Loucy (cell line): ENCODE results near the gene SDK1.

Experiments used
- H2AFZ ChIP-seq: fragments of 200-600 bp; sonication (generic); 2 replicates; pipeline ENCODE4 v1.6.0; 2016; ENCODE audit warnings: antibody characterized with exemption, mild to moderate bottlenecking, low read length, moderate library complexity
- H3F3A ChIP-seq: fragments of 200-600 bp; 2 replicates; pipeline ENCODE4 v1.6.0; 2016; ENCODE audit warnings: antibody characterized with exemption, low read depth, mild to moderate bottlenecking
- H3K27me3 ChIP-seq: fragments of 200-600 bp; sonication (generic); 2 replicates; pipeline ENCODE4 v1.6.1; 2014; ENCODE audit warnings: low read length, mild to moderate bottlenecking; ENCODE audit not compliant: insufficient read depth, poor library complexity, severe bottlenecking
- H3K36me3 ChIP-seq: fragments of 200-600 bp; sonication (generic); 2 replicates; pipeline ENCODE4 v1.6.1; 2016; ENCODE audit warnings: low read length; ENCODE audit not compliant: insufficient read depth
- H3K4me1 ChIP-seq: fragments of 200-600 bp; sonication (generic); 2 replicates; pipeline ENCODE4 v1.5.1; 2014; ENCODE audit warnings: low read length, mild to moderate bottlenecking; ENCODE audit not compliant: insufficient read depth, poor library complexity, severe bottlenecking
- H3K4me2 ChIP-seq: fragments of 200-600 bp; sonication (generic); 2 replicates; pipeline ENCODE4 v1.6.0; 2014; ENCODE audit warnings: antibody characterized with exemption, low read length, low read depth, mild to moderate bottlenecking; ENCODE audit not compliant: poor library complexity, severe bottlenecking
- H3K4me3 ChIP-seq: fragments of 200-600 bp; sonication (generic); 2 replicates; pipeline ENCODE4 v1.5.1; 2014; ENCODE audit warnings: low read length, mild to moderate bottlenecking, mixed read lengths; ENCODE audit not compliant: poor library complexity, severe bottlenecking
- H3K79me2 ChIP-seq: fragments of 200-600 bp; sonication (generic); 2 replicates; pipeline ENCODE4 v1.6.1; 2014; ENCODE audit warnings: low read length; ENCODE audit not compliant: insufficient read depth
- H3K9ac ChIP-seq: fragments of 200-600 bp; sonication (generic); 2 replicates; pipeline ENCODE4 v1.6.0; 2014; ENCODE audit warnings: mild to moderate bottlenecking, low read depth, low read length, moderate library complexity; ENCODE audit not compliant: poor library complexity, severe bottlenecking
- H3K9me2 ChIP-seq: fragments of 200-600 bp; sonication (generic); replicated peaks from 2 replicates; pipeline ENCODE4 v1.6.1; 2016; ENCODE audit warnings: low read depth, low read length, mixed read lengths
- H3K9me3 ChIP-seq: fragments of 200-600 bp; sonication (generic); 2 replicates; pipeline ENCODE4 v1.6.1; 2014; ENCODE audit warnings: mild to moderate bottlenecking, antibody characterized with exemption, low read length, low read depth; ENCODE audit not compliant: insufficient read depth
- H4K20me1 ChIP-seq: fragments of 200-600 bp; sonication (generic); 2 replicates; pipeline ENCODE4 v1.6.0; 2014; ENCODE audit warnings: antibody characterized with exemption, low read length, mild to moderate bottlenecking; ENCODE audit not compliant: insufficient read depth, poor library complexity, severe bottlenecking
- EZH2phosphoT487 ChIP-seq: fragments of 200-600 bp; IDR thresholded peaks from 2 replicates; pipeline ENCODE4 v1.6.1; 2018; ENCODE audit warnings: antibody characterized with exemption, mild to moderate bottlenecking, moderate library complexity, borderline replicate concordance
- TF ChIP-seq, protein P1 (sequence below): fragments of 200-600 bp; sonication (generic); conservative IDR thresholded peaks from 2 replicates; pipeline ENCODE4 v1.5.1; 2014; ENCODE audit warnings: mild to moderate bottlenecking, antibody characterized with exemption, low read length

The SDK1 gene

DNA sequence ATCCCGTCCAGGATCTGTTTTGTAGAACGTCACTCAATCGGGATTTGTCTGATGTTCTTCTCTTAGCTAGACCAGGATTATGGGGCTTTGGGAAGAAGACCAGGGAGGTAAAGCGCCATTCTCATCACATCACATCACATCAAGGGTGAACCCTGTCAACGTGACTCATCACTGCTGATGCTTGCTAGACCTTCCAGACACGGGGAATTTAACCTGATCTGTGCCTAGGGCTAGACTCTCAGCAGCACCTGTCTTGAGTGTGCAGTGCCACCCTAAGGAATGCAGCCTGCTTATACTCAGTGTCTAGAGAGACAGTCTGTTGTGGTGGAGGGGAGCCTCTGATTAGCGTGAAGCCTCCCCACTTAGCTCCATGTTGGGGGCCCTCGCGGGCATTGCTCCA lies 702.5 kb downstream of the SDK1 start:
- H3K4me2 ChIP-seq = no peak overlapping the region
- no peaks in the 10 kb centered on the region for H3K27me3 ChIP-seq
- no peaks in the 10 kb centered on the region for H3K79me2 ChIP-seq
- no peaks in the 10 kb centered on the region for H3K36me3 ChIP-seq
- no peaks in the 10 kb centered on the region for H4K20me1 ChIP-seq
- H3K9me2 ChIP-seq = no peaks in the 10 kb centered on the region
- no peaks in the 10 kb centered on the region for H3F3A ChIP-seq
- H3K9ac ChIP-seq = no peak overlapping the region
- peaks cover 4% of the 10 kb centered on the region; the same call in 1 of the 2 replicates for H3K9me3 ChIP-seq
- no peak for TF ChIP-seq EZH2phosphoT487
- TF ChIP-seq, protein P1, sequence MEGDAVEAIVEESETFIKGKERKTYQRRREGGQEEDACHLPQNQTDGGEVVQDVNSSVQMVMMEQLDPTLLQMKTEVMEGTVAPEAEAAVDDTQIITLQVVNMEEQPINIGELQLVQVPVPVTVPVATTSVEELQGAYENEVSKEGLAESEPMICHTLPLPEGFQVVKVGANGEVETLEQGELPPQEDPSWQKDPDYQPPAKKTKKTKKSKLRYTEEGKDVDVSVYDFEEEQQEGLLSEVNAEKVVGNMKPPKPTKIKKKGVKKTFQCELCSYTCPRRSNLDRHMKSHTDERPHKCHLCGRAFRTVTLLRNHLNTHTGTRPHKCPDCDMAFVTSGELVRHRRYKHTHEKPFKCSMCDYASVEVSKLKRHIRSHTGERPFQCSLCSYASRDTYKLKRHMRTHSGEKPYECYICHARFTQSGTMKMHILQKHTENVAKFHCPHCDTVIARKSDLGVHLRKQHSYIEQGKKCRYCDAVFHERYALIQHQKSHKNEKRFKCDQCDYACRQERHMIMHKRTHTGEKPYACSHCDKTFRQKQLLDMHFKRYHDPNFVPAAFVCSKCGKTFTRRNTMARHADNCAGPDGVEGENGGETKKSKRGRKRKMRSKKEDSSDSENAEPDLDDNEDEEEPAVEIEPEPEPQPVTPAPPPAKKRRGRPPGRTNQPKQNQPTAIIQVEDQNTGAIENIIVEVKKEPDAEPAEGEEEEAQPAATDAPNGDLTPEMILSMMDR = no peak
- H3K4me1 ChIP-seq = no peaks in the 10 kb centered on the region
- no peak overlapping the region for H3K4me3 ChIP-seq
- H2AFZ ChIP-seq = no peak overlapping the region

DNA sequence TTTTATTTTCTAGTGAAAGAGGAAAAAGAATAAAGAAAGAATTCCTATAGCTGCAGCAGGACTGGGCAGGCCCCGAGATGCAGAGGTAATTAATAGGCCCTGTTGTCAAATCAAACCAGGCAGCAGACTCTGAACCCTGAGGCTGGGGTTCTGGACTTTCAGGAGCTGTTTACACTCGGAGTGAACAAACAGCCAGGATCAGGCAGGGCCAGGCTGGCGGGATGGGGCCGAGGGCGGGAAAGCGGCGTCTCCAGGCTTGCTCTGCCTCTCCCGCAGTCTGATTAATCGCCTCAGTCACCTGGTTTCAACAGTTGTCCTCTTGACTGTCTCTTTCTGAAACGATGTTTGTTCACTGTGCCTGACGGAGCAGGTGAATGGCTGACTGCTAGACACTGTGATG lies 705.6 kb downstream of the SDK1 start:
- Histone ChIP-seq H3F3A (no peaks in the 10 kb centered on the region), H3K9me3 (peaks cover 2% of the 10 kb centered on the region; the same call in 1 of the 2 replicates), H3K27me3 (no peaks in the 10 kb centered on the region), H4K20me1 (no peaks in the 10 kb centered on the region), H3K79me2 (no peaks in the 10 kb centered on the region), H3K4me3 (no peak overlapping the region), H3K4me1 (no peaks in the 10 kb centered on the region), H3K9ac (no peak overlapping the region), H3K4me2 (no peak overlapping the region), H2AFZ (no peak overlapping the region), H3K9me2 (no peaks in the 10 kb centered on the region), H3K36me3 (no peaks in the 10 kb centered on the region)
- no peak for TF ChIP-seq EZH2phosphoT487
- TF ChIP-seq, protein P1 = no peak

DNA sequence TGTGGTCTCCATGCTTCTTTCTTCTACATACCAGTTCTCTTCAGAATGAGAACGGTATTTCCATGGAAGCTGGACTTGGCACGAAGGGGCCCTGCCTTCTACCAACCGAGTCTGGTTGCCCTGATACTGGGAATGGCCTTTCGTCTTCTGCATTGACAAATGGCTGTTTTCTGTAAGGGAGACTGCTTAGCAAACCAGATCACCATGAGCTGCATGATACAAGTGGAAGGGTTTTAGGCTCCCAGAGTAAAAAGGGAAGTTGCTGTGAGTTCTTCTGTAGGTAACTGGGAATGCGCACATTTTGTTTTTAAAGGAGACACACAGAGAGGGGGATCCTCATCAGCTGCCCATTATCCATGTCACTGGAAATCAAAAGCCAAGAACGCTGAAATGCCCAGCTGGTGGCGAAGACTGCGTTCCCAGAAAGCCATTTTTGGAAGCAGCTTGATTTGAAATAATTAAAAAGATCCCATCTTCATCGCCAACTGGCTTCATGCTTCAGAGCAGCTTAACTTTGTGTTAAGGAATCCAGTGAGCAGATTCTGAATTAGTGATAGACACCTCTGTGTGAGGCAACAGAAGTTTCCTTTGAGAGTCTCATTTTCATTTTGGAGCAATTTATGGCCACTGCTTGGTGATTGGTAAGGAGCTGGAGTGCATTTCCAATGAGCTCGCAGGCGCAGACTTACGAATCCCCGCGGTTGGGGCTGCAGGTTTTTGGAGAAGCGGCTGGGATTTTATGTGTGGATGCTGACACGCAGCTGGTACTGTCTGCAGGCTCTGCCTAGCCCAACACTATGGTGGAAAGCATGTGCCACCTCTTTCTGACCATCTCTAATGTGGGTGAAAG lies 708.4 kb downstream of the SDK1 start:
- Histone ChIP-seq H3K9me2 (no peaks in the 10 kb centered on the region), H3K9me3 (peaks cover 2% of the 10 kb centered on the region; the same call in 1 of the 2 replicates), H3K36me3 (no peaks in the 10 kb centered on the region), H3K4me3 (no peak overlapping the region), H4K20me1 (no peaks in the 10 kb centered on the region), H3K27me3 (no peaks in the 10 kb centered on the region), H3K4me2 (no peak overlapping the region), H3F3A (no peaks in the 10 kb centered on the region), H3K79me2 (no peaks in the 10 kb centered on the region), H2AFZ (no peak overlapping the region), H3K9ac (no peak overlapping the region), H3K4me1 (no peaks in the 10 kb centered on the region)
- TF ChIP-seq, protein P1 = no peak
- TF ChIP-seq EZH2phosphoT487 = no peak
